ENCODE data around the gene TMEM134.
A peak's percentile ranks its signal among the peaks of the same experiment; 100 is the strongest.

The TMEM134 gene

DNA sequence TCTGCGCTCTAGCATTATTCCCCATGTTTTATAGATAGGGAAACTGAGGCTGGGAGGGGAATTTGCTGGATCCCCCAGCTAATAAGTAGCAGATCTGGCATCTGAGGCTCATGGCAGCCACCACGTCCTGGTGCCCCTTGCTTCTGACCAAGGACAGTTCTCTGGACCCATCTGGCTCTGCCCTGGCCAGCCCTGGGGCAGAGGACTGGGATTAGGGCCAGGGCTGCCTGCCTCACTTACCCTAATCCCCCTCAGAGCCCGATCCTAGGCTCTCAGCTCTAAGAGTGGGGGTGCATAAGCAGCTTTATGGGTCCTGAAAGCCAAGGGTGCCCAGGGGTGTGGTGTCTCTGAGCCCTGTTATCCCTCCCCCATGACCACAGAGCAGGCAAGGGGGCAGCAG, 14.0 kb downstream of the TMEM134 start, which contains the start of gene CABP4:
Gene CABP4 (plus strand): TSS at position 301 of the 400 bp plus-strand sequence. CDS start 70 bp downstream, at position 371.
- DNase-seq: no peak

DNA sequence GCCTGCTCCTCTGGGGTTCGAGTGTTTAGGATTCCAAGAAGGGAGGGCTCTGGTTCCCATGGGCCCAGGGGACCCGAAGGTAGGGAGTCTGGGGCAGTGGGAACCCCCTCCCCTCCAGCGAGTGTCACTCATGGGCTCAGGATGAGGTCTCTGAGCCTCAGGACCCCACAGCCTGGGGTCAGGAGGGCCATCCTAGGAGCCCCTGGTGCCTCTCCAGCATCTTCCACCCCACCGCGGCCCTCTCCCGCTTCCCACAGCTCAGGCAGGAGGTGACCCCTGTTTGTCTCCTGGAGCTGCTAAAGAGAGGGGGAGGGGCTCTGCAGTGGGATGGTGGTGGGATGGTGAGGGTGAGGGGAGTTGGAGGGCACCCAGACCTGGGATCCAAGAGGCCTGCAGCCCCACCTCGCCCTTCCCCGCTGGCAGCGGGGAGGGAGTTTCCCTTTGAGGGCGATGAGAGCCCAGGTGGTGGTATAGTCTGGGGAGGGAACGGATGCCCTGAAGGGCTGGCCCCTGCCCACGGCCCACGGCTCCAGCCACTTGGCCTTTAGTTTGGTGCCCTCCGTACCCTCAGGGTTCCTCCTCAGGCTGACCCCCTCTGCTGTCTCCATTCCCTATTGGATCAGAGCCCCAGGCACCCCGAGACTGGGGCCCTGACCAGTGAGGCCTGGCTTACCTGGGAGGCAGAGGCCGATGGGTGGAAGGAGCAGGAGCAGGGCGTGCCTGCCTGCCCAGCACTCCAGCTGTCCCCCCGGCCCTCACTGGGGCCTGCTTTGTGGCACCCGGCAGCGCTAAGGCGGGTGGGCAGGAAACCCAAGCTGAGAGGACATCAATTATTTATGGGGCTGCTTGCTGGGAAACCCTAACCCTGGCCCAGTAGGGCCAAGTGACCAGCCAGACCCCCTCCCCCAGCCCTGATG, 15.0 kb downstream of the TMEM134 start:
- DNase-seq: no peak

DNA sequence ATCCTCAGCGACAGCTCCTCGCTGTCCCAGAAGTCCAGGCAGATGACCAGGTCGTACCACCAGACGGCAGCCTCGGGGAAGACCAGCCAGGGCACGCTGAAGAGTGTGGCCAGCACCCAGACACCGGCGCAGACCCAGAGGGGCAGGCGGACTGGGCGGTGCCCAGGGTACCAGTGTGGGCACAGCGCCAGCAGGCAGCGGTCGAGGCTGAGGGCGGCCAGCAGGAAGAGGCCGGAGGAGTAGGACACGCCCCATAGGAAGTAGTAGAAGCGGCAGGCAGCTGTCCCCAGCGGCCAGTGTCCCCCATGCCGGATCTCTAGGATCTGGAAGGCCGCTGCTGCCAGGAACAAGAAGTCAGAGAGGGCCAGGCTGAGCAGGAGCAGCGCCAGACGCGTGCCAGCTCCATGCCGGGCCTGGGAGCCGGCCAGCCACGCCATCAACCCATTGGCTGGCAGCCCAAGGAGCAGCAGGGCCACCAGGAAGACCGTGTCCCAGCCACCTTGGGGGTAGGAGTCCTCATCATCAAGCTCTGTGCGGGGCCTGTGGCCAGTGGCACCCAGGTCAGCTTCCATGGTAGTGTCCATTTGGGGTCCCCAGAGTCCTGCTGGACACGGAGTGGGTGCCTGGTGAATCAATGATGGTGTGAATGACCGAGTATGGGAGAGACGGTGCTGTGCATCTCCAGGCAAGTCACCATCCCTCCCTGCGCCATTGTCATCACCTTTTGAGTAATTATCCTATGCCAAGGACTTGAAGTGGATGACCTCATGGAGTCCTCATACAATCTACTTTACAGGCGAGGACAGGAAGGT, 16.7 kb downstream of the TMEM134 start, which contains the start of gene GPR152:
Gene GPR152 (minus strand): TSS at position 589 of the 812 bp plus-strand sequence. CDS start 5 bp downstream, at position 584.
- peak; percentile 50 for DNase-seq

DNA sequence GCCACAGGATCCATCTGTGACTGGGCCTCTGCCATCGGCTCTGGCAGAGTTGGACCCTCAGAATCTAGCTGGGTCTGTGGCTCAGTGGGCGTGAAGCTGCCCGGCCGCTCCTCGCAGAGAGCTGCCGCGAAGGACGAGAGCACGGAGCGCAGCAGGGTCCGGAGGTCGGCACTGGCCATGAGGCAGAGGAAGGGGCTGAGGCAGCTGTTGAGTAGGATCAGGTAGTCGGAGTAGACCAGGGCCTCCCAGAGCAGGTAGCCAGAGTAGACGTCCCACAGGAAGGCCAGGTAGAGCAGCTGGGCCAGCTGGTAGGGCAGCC, 17.4 kb downstream of the TMEM134 start:
- DNase-seq: peak; percentile 47

DNA sequence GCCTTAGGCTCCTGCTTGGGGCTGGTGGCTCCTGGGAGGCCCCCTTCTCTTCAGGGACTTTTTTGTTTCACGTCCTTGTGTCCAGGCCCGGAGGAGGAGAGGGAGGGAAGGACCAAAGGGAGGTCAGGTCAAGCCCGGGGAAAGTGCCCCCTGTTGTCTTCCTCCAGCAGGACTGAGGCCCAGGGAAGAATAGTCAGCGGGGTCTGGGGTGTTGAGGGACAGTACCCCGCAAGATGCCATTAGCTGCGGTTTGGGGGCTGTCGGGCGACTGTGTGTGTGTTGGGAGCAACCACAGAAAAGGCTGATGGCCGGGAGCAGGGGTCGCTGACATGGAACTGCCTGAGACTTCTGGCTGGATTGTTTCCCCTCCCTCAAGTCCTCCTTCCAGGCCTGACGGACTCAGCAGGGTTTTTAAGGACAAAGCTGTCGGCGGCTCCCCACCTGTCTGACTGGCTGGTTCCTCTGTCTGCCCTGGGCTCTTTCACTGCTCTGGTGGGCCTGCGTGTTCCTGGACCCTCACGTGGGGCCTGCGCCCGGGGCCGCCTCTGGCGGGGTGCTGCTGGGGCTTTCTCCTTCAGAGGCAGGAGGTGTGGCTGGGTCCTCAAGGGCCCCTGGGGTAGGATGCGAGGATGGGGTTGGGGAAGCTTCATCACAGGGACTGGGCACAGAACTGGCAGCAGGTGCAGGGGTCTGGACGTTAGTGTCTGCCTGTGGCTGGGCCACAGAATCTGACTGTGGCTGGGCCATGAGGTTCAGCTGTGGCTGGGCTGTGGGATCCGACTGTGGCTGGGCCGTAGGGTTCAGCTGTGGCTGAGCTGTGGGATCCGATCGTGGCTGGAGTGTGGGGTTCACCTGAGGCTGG, 18.0 kb downstream of the TMEM134 start:
- no peak for DNase-seq

DNA sequence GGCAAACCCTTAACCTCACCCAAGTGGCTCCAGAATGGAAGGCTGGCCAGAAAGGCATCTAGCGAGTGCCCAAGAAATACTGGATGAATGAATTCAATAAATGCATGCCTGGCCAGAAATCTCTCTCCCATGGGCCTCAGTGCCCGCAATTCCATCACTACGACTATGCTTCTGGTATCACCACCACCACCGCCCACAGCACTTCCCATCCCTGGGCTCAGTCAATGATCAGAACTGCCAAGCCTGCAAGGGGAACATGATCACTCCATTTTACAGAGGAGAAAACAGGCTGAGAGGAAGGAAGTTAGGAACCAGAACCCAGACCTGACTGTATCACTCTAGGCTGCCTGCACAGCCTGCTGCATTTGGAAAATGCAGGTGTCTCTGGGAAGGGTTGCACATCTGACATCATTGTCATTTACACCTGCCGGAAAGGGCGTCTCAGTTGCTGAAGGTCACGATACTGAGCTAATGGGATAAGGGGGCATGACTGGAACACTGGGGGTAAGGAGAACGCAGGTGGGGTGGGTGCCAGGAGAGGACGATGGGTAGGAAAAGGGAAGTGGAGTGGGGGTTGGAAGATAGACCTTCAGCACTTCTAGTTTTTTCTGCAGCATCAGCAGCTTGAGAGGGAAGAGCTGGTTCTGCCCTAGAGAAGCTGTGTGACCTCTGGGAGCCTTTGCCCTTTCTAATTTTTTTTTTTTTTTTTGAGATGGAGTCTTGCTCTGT, 19.8 kb downstream of the TMEM134 start:
- DNase-seq: no peak

DNA sequence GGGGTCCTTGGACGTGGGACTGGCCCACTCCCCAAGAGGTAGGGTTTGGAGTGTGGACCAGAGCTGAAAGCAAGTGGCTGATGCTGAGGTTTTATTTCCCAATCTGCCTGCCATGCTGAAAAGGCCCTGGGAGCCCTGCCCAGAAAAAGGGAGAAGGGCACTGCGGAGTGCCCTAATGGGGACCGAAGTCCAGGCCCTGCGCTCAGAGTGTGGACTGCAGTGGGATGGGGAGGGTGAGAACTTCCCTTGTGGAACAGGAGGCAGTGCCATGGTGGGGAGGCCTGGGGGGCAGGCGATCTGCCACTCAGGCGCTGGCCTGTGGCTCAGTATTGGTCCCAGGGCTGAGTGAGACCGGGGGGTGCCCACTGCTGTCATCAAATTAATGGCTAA, 20.8 kb downstream of the TMEM134 start:
- no peak for DNase-seq

DNA sequence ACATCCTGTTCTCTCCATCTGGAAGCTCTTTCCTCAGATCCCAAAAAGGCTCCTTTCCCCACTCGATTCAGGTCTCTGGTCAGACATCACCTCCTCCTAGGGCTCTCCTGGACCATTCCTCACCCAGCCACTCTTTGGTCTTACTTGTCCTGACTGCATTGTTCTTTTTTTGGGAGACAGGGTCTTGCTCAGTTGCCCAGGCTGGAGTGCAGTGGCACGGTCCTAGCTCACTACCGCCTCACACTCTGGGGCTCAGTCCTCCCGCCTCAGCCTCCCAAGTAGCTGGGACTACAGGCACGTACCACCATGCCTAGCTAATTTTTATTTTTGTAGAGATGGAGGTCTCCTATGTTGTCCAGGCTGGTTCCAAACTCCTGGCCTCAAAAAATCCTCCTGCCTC, 23.5 kb downstream of the TMEM134 start:
- no peak for DNase-seq

DNA sequence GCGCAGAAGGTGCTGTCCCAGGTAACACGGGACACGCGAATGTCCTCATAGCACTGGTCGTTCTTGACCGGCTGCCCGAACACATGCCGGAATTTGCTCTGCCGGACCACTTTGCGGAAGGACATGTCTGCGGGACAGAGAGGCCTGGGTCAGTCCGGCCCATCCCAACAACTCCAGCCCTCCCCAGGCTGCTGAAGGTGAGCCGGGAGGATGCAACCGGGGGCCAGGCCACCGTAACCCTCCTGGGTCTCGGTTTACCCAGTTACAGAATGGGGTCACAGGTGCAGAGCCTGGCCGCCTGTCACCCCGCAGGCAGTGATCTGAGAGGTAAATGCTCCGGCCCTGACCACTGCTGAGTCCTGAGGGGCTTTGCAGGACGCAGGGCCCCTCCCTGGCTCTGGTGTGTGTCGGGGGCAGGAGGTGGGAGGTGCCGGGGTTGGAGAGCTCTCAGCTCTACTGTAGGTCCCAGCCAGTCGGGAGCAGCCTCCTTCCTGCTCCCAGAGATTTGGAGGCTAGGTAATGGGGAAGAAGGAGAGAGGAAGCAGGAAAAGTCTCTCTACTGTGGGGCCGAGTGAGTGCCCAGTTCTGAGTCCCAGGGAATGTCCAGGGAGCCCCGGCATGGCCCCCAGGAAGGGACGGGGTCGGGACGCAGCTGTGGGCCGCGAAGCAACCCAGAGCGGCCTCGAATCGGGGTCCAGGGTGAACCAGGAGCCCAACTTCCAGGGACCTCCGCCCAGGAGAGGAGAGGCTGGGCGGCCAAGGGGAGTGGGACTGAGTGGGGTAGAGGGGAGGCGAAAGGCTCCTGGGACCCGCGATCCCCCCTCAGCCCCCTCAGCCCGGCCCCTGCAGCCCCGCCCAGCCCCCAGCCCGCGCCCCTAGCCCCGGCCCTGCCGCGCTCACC, 26.3 kb downstream of the TMEM134 start:
- no peak for DNase-seq

DNA sequence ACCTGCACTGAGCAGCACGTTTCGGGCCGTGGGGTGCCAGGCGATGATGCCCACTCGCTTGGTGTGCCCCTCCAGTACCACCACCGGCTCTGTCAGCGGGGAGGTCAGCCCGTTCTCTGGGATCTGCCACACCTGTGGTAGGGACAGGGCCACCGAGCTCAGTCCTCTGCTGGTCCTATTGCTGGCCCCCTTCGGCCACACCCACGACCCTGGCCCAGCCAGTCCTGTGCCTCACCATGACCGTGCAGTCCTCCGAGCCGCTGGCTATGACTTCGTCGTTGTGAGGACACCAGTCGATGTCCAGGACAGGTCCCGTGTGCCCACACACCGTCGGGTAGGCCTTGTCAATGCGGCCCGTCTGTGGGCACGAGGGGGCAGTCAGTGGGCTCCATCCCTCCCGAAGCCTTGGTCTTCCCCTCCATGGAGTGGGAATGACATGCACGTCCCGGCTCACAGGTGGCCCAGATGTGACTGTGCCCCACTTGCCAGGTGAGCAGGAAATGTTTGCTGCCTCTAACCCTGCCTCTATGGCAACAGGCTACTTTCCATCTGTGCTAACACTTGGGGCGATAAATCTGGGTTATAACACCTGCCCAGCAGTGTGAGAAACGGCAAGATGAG, 27.2 kb downstream of the TMEM134 start:
- DNase-seq: no peak

DNA sequence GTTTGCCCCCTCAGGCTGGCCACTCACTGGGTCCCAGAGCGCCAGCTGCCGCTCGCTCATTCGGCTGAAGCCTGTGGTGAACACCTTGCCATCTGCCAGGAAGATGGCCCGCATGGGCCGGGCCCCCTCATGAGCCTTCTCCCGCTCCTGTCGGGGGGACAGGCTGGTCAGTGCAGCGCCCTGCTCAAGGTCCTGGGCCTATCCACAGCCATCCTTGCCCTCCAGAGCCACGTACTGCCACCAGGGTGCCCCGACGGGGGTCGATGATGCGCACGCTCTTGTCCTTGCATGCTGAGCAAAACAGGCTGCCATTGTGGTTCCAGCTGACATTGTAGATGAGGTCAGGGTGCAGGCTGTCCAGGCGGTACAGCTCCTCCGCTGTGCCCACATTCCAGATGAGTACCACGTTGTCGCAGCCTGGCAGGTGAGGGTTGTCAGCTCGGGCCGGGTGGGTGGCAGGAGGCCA, 27.9 kb downstream of the TMEM134 start:
- no peak for DNase-seq

DNA sequence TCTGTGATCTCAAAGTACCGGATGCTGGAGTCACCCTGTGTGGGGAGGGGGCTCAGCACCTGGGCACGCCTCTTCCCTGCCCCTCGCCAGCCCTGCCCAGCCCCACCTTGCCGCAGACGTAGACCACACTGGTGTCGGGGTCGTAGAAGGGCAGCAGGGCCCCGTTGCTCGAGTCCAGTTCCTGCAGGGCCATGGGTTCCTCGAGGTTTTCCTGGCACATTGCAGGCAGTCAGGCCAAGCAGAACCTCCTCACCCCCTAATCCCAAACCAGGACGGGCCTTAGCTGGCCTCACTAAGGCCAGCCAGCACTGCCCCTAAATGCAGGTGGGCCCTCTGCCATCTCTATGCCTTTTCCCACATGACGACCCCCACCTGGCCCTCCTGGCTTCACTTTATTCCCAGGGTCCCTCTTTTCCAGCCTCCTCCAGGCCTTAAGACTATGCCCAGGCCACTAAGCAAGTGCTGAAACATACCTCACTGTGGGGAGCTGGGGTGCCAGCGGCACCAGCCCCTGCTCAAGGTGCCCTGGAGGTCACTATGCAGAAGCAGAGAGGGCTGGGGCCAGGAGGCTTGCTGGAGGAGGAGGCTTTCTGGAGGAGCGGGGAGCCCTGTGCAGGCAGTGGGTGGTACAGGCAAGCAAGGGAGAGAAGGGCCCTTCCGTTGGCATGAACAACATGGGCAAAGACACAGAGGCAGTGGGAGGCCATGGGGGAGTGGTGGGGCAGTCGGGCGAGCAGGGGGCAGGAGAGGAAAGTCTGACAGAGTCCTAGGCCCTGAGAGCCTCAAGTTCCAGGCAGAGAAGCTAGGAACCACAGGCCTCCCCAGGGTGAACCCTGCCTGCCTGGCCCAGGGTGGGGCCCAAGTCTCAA, 28.6 kb downstream of the TMEM134 start:
- DNase-seq: no peak

DNA sequence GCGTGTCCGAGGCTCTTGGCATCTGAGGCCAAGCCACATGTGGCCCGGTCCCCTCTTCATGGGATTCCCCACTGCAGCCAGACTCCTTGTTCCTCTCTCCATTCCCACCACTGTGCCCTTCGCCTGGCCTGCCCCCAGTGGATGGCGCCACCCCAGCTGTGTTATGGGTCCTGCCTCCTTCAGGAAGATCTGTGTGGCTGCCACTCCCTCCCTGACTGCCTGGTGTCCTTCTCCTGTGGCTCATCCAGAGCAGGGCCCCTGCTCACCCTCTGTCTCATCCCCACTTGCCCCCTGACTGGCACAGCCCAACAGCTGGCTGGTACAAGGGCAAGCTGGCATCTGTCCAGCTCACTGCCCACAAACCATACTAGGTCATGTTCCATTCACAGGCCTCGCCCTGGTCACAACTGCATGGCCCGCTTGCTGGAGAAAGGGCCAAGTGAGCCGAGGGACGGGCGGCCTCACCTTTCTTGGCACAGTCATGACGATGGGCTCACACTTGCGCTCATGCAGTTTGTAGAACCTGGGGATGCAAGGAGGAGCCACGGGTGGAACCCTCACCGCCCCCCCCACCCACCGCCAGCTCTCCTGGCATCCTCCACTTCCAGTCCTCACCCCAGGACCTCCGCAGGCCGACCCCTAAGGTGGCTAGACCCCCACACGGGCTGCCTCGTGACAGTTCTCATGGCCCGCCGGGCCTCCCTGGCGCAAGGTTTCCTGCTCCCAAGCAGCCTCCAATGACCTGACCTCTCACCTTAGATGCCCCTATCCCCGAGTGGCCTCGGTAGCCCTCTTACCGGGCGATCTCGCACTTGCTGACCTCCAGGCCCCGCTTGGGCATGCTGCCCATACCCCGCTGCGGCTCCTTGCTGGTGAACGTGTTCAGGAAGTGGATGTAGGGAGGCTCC, 29.5 kb downstream of the TMEM134 start:
- no peak for DNase-seq

DNA sequence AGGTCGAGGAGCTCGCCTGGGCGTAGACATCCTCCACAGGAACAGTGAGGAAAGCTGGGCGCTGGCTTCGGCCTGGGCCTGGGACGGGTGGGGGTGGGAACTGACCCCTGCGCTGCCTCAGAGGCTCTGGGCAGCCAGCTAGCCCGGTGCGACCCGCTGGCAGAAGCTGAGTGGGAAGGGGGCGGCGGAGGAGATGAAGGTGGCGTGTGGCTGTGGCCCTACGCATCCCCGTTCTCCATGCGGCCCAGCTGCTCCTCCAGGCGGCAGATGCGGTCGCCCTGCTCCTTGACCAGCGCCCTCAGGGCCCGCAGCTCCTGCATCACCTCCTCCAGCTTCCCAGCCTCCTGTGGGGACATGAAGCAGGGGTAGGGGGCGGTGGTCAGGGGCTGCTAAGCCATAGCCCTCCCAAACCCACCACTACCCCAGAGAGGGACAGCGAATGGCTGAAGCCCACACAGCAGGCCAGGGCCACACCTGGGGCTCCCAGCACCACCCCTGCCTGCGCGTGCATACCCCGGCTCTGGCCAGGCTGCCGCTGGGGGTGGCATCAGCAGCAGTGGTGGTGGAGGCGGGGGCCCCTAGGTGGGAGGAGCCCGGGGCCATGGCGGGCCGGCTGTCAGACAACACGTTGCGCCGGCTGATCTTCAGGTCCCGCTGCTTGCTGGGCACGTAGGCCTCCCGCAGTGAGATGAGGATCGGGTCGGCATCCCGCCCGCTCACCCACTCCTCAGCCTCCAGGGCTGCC, 30.7 kb downstream of the TMEM134 start:
- DNase-seq: no peak

DNA sequence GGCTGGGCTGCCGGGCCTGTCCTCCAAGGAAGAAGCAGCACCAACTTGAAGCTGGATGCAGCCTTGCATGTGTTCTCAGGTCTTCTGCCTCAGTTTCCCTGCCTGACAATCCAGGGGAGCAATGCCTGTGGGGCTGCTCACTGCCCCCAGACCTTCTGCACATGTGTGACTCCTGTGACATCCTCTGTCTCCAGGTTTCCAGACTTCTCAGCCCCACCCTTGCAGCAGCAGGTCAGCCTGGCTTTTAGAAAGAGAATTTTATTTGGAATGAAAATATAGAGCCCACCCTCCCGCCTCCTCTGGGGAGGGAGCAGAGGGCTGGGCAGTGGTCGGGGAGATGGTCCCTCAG, 31.3 kb downstream of the TMEM134 start:
- DNase-seq: no peak

DNA sequence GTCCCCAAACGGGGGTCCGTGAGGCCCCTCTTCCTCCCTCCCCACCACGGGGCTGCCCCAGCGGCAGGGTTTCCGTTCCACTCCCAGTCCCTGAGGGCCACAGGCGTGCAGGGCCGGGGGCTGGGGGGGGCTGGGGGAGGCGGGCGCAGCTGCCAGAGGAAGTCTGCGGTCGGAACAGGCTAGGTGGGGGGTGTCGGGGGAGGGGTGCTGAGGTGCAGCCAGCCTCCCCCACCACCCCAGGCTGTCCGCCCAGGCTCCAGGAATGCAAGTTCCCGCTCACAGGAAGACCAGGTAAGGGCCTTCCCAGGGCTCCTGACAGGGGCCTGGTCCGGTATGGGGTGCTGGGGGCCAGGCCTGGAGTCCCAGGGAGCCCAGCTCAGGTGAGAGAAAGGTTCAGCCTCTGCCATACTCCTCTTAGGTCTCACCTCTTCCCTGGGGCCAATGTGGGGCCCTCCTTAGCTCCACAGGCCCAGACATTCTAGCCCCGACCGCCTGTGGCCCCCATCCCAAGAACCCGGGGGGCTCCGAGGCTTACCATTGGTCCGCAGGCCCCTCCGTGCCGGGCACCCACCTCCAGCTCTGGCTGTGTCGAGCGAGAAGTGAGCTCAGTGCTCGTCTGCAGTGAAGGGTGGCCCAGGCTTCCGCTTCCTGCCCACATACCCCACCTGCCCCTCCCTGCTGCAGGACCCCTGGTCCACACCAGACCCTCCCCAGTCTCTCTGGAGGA, 31.8 kb downstream of the TMEM134 start, which contains the start of gene PTPRCAP:
Gene PTPRCAP (minus strand): TSS at position 601 of the 727 bp plus-strand sequence. CDS start 63 bp downstream, at position 538.
- no peak for DNase-seq
